HEK293 (cell line): ENCODE data around the gene IGFALS.

Source experiments
- CTCF ChIA-PET: fragments of 350-600 bp; formaldehyde crosslinking; extraction: SDS; loops from one replicate; lab custom pipeline; 2021; ENCODE audit warnings: antibody characterized with exemption; lab: Yijun Ruan, JAX
- POLR2A ChIA-PET: fragments of 300-600 bp; formaldehyde crosslinking; extraction: SDS; loops from one replicate; lab custom pipeline; 2020; ENCODE audit warnings: antibody characterized with exemption, inconsistent platforms; lab: Yijun Ruan, JAX
- H3K27ac ChIP-seq: fragments of 200-500 bp; sonication (Bioruptor generic); 2 replicates; pipeline ENCODE4 v1.5.1; 2014; ENCODE audit warnings: low read depth, low read length, control low read depth, inconsistent platforms; ENCODE audit errors: extremely low read depth
- H3K36me3 ChIP-seq, 2 experiments: fragments of 200-500 bp in 1 of 2; sonication (Bioruptor generic) in 1 of 2; 1 replicate in 1 of 2; 2 replicates in 1 of 2; pipeline ENCODE4 v1.5.1; 2014 to 2017; ENCODE audit warnings: inconsistent platforms in 2 of 2, low read length in 2 of 2; ENCODE audit not compliant: control insufficient read depth in 2 of 2, insufficient read depth in 1 of 2
- H3K4me1 ChIP-seq: fragments of 200-500 bp; sonication (Bioruptor generic); 2 replicates; pipeline ENCODE4 v1.5.1; 2014; ENCODE audit warnings: mild to moderate bottlenecking, low read length, inconsistent platforms; ENCODE audit not compliant: control insufficient read depth, insufficient read depth
- H3K4me3 ChIP-seq: 2 replicates; pipeline ENCODE4 v1.5.1; 2011; ENCODE audit warnings: low read depth, mild to moderate bottlenecking, control low read depth, low read length, moderate library complexity
- H3K9me3 ChIP-seq: fragments of 200-500 bp; sonication (Bioruptor generic); 2 replicates; pipeline ENCODE4 v1.5.1; 2014; ENCODE audit warnings: low read depth, low read length, inconsistent platforms; ENCODE audit not compliant: control insufficient read depth, insufficient read depth
- ELK4 ChIP-seq: IDR thresholded peaks from 2 replicates; pipeline ENCODE4 v1.6.1; 2011; ENCODE audit warnings: mild to moderate bottlenecking, low read depth, low read length, borderline replicate concordance
- KLF10 ChIP-seq: fragments of 450-650 bp; IDR thresholded peaks from 2 replicates; pipeline ENCODE4 v1.5.1; 2018; ENCODE audit warnings: missing biosample characterization, mild to moderate bottlenecking, missing genetic modification characterization
- KLF8 ChIP-seq: fragments of 450-650 bp; formaldehyde crosslinking; IDR thresholded peaks from 2 replicates; pipeline ENCODE4 v1.5.1; 2016; ENCODE audit warnings: missing biosample characterization, missing genetic modification characterization
- OVOL3 ChIP-seq: fragments of 450-650 bp; formaldehyde crosslinking; IDR thresholded peaks from 2 replicates; pipeline ENCODE4 v1.5.1; 2016; ENCODE audit warnings: missing biosample characterization, missing genetic modification characterization
- PRDM10 ChIP-seq: fragments of 450-650 bp; formaldehyde crosslinking; IDR thresholded peaks from 2 replicates; pipeline ENCODE4 v1.5.1; 2016; ENCODE audit warnings: missing biosample characterization, missing genetic modification characterization
- ZBTB44 ChIP-seq: fragments of 450-650 bp; IDR thresholded peaks from 2 replicates; pipeline ENCODE4 v1.5.1; 2018; ENCODE audit warnings: missing biosample characterization, mild to moderate bottlenecking, missing genetic modification characterization
- ZFP3 ChIP-seq: fragments of 450-650 bp; formaldehyde crosslinking; IDR thresholded peaks from 2 replicates; pipeline ENCODE4 v1.5.1; 2016; ENCODE audit warnings: low read depth, missing biosample characterization, missing genetic modification characterization
- ZNF19 ChIP-seq: fragments of 450-650 bp; formaldehyde crosslinking; IDR thresholded peaks from 2 replicates; pipeline ENCODE4; 2016; ENCODE audit warnings: missing biosample characterization, missing genetic modification characterization, low read depth
- ZNF2 ChIP-seq: fragments of 450-650 bp; formaldehyde crosslinking; IDR thresholded peaks from 2 replicates; pipeline ENCODE4 v1.5.1; 2016; ENCODE audit warnings: missing biosample characterization, missing genetic modification characterization
- ZNF223 ChIP-seq: fragments of 450-650 bp; formaldehyde crosslinking; IDR thresholded peaks from 2 replicates; pipeline ENCODE4 v1.5.1; 2016; ENCODE audit warnings: missing biosample characterization, missing genetic modification characterization
- ZNF274 ChIP-seq, 2 experiments: fragments of 200-500 bp in 1 of 2; fragments of 450-650 bp in 1 of 2; sonication (Bioruptor generic) in 1 of 2; formaldehyde crosslinking in 1 of 2; IDR thresholded peaks; 2 replicates each; pipeline versions ENCODE4 v1.5.1 to v1.6.1; 2014 to 2016; ENCODE audit warnings: borderline replicate concordance in 1 of 2, inconsistent platforms in 1 of 2, low read length in 1 of 2, missing biosample characterization in 1 of 2, missing genetic modification characterization in 1 of 2
- ZNF324 ChIP-seq: fragments of 450-650 bp; formaldehyde crosslinking; IDR thresholded peaks from 2 replicates; pipeline ENCODE4 v1.5.1; 2016; ENCODE audit warnings: missing biosample characterization, missing genetic modification characterization
- ZNF473 ChIP-seq: fragments of 450-650 bp; formaldehyde crosslinking; IDR thresholded peaks from 2 replicates; pipeline ENCODE4 v1.5.1; 2017; ENCODE audit warnings: missing biosample characterization, missing genetic modification characterization
- ZNF514 ChIP-seq: fragments of 450-650 bp; formaldehyde crosslinking; IDR thresholded peaks from 2 replicates; pipeline ENCODE4 v1.5.1; 2016; ENCODE audit warnings: missing biosample characterization, missing genetic modification characterization
- ZNF518A ChIP-seq: fragments of 450-650 bp; formaldehyde crosslinking; conservative IDR thresholded peaks from 2 replicates; pipeline ENCODE4 v1.5.1; 2016; ENCODE audit warnings: low read depth, missing biosample characterization, missing genetic modification characterization
- ZNF548 ChIP-seq: fragments of 450-650 bp; formaldehyde crosslinking; IDR thresholded peaks from 2 replicates; pipeline ENCODE4 v1.5.1; 2016; ENCODE audit warnings: missing biosample characterization, missing genetic modification characterization
- ZNF555 ChIP-seq: fragments of 450-650 bp; formaldehyde crosslinking; conservative IDR thresholded peaks from 2 replicates; pipeline ENCODE4 v1.5.1; 2017; ENCODE audit warnings: missing biosample characterization, mild to moderate bottlenecking, missing genetic modification characterization, inconsistent platforms
- ZNF707 ChIP-seq: fragments of 450-650 bp; formaldehyde crosslinking; IDR thresholded peaks from 2 replicates; pipeline ENCODE4 v1.5.1; 2016; ENCODE audit warnings: missing biosample characterization, missing genetic modification characterization
- ZNF777 ChIP-seq: fragments of 450-650 bp; formaldehyde crosslinking; IDR thresholded peaks from 2 replicates; pipeline ENCODE4 v1.5.1; 2017; ENCODE audit warnings: missing biosample characterization, missing genetic modification characterization, borderline replicate concordance

IGFALS gene

GRCh38 chr16:1793578-1794220 lies at the start of gene IGFALS:
Gene IGFALS, minus strand, starts transcription at chr16:1793705. Its CDS starts 53 bp downstream, at chr16:1793652.
- peaks cover 0 to 18% of the 10 kb centered on the region in 2 experiments; a peak in 2 of 3 replicates for H3K36me3 ChIP-seq
- H3K9me3 ChIP-seq, result no peaks in the 10 kb centered on the region
- no peak for TF ChIP-seq ZNF518A (tag by site-specific recombination)
- TF ChIP-seq ZNF19 (tag by site-specific recombination), result no peak
- no peak for TF ChIP-seq ZFP3
- TF ChIP-seq ELK4, result no peak
- no peak for TF ChIP-seq ZNF777 (tag by site-specific recombination)
- TF ChIP-seq ZNF514, result no peak
- no peak for TF ChIP-seq ZNF223 (tag by site-specific recombination)
- TF ChIP-seq KLF10 (tag by site-specific recombination), result no peak
- TF ChIP-seq ZNF274 (IDR thresholded peaks at IDR 0.05; ENCODE audit: low read length), result no peak
- no peak for TF ChIP-seq ZNF274 (tag by site-specific recombination; IDR thresholded peaks at IDR 0.05; ENCODE audit: borderline replicate concordance)
- no peak for TF ChIP-seq ZNF548
- TF ChIP-seq PRDM10 (tag by site-specific recombination), result no peak
- no peak for TF ChIP-seq OVOL3 (tag by site-specific recombination)
- no peak for TF ChIP-seq ZNF324 (tag by site-specific recombination)
- TF ChIP-seq KLF8 (tag by site-specific recombination), result no peak
- TF ChIP-seq ZNF2 (tag by site-specific recombination), result no peak
- TF ChIP-seq ZNF707 (tag by site-specific recombination), result no peak
- no peak for TF ChIP-seq ZNF473 (tag by site-specific recombination)
- TF ChIP-seq ZNF555 (tag by site-specific recombination), result no peak
- TF ChIP-seq ZBTB44, result no peak
- H3K4me3 ChIP-seq, result no peak within 1 kb of the TSS
- H3K4me1 ChIP-seq, result no peaks in the 10 kb centered on the region
- H3K27ac ChIP-seq, result no peak within 1 kb of the TSS
- ChIA-PET CTCF (interaction anchor here (0.6 kb wide), 1 partner anchor 158 kb away, joined by 3 read pairs; no protein-coding TSS in a partner anchor), POLR2A (interaction anchor here (0.5 to 3.8 kb wide), 3 partner anchors 10 to 27 kb away, joined by 4 to 19 read pairs (median 5); partner anchors contain the start of genes NUBP2 and SPSB3)
